HAP-1 (cell line): ENCODE measurements around the gene CHMP4B.
A peak's percentile ranks its signal among the peaks of the same experiment; 100 is the strongest.
"Not testable (repeated sequence)": the region's sequence is repeated elsewhere in the genome, so short reads cannot be mapped to it uniquely, and the experiment has no call there.

Source experiments
- DNase-seq, 2 experiments: peaks; one replicate each; pipeline ENCODE4 v3.0.0-alpha.2; 2016 to 2020; ENCODE audit warnings: low spot score in 2 of 2
- H3K27me3 ChIP-seq: fragments of 250-450 bp; sonication (Bioruptor Pico); 2 replicates; pipeline ENCODE4 v1.5.1; 2020; ENCODE audit warnings: low read depth, mild to moderate bottlenecking, moderate library complexity
- H3K36me3 ChIP-seq: fragments of 250-450 bp; sonication (Bioruptor Pico); replicated peaks from 2 replicates; pipeline ENCODE4 v1.5.1; 2020; ENCODE audit warnings: mild to moderate bottlenecking
- H3K4me1 ChIP-seq: fragments of 250-450 bp; sonication (Bioruptor Pico); 2 replicates; pipeline ENCODE4 v1.5.1; 2020; ENCODE audit warnings: mild to moderate bottlenecking
- H3K4me3 ChIP-seq: fragments of 250-450 bp; sonication (Bioruptor Pico); 2 replicates; pipeline ENCODE4 v1.5.1; 2020; ENCODE audit warnings: mild to moderate bottlenecking, moderate library complexity
- H3K9me3 ChIP-seq: fragments of 250-450 bp; sonication (Bioruptor Pico); 2 replicates; pipeline ENCODE4 v1.5.1; 2020; ENCODE audit warnings: mild to moderate bottlenecking, moderate library complexity
- in situ Hi-C: fragments of 300-500 bp; cut with MboI; formaldehyde crosslinking; loops from 3 replicates; pipeline ENCODE4 v1.14.3; 2020; ENCODE audit warnings: low sequenced_read_pairs, inconsistent platforms, mixed read lengths

Gene CHMP4B

DNA sequence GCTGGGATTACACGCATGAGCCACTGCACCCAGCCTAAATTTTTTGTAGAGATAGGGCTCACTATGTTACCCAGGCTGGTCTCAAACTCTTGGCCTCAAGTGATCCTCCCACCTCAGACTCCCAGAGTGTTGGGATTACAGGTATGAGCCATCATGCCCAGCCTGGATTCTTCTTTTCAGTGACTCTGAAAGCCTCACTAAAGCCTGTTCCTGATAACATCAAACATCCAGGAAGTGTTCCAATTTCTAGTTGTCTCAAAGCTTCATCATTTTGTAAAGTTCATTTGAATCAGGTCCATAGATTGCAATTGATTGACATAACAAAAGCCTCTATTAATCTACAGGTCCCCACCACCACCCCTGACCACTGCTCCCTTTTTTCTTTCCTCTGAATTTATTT is 29.2 kb upstream of the CHMP4B start:
- H3K4me1 ChIP-seq: no peaks in the 10 kb centered on the region
- in situ Hi-C loops: no loop called here

GRCh38 chr20:33783256-33783655 is 27.9 kb upstream of the CHMP4B start:
- Histone ChIP-seq H3K4me1 (no peaks in the 10 kb centered on the region), H3K9me3 (no peaks in the 10 kb centered on the region)

More for the DNA sequence above, 29.2 kb upstream of the CHMP4B start:
- Histone ChIP-seq H3K36me3 (no peaks in the 10 kb centered on the region), H3K27me3 (no peaks in the 10 kb centered on the region), H3K9me3 (no peaks in the 10 kb centered on the region), H3K4me3 (no peak overlapping the region)
- no peak for DNase-seq

DNA sequence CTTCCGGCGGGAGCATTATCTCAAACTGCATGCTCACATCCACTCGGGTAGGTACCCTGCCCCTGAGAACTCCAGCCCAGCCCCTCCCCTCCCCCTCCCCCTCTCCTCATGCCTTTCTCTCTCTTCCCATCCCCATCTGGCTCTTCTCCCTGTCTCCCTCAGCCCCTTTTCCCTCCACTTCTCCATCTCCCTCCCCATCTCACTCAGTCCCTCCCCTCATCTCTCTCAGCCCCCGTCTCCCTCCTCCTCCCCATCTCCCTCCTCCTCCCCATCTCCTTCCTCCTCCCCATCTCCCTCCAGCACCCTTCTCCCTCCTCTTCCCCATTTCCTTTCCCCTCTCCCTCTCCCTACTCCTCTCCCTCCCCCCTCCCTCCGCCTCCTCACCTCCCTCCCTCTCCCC is 27.3 kb upstream of the CHMP4B start:
- DNase-seq: no peak
- in situ Hi-C loops: no loop called here
- H3K27me3 ChIP-seq: no peaks in the 10 kb centered on the region
- no peaks in the 10 kb centered on the region for H3K4me1 ChIP-seq
- no peaks in the 10 kb centered on the region for H3K9me3 ChIP-seq
- H3K4me3 ChIP-seq: no peak overlapping the region
- H3K36me3 ChIP-seq: no peaks in the 10 kb centered on the region

More at GRCh38 chr20:33783256-33783655, 27.9 kb upstream of the CHMP4B start:
- Histone ChIP-seq H3K36me3 (no peaks in the 10 kb centered on the region), H3K4me3 (no peak overlapping the region), H3K27me3 (no peaks in the 10 kb centered on the region)
- DNase-seq: no peak
- in situ Hi-C loops: no loop called here

DNA sequence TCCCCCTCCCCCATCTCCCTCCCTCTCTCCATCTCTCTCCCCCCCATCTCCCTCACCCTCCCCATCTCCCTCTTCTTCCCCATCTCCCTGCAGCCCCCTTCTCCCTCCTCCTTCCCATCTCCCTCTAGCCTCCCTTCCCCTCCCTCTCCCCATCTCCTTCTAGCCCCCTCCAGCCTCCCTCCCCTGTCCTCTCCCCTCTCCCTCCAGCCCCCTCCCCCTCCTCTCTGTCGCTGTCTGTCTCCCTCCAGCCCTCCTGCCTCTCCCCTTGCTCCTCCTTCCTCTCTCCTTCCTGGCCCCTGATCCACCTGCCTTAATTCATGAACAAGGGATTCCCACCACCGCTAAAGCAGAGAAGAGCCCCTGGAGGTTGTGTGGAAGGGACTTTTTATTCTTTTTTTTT is 26.9 kb upstream of the CHMP4B start:
- Histone ChIP-seq H3K27me3 (no peaks in the 10 kb centered on the region), H3K9me3 (no peaks in the 10 kb centered on the region), H3K4me3 (no peak overlapping the region), H3K4me1 (no peaks in the 10 kb centered on the region), H3K36me3 (no peaks in the 10 kb centered on the region)
- in situ Hi-C loops: no loop called here
- no peak for DNase-seq

- DNase-seq: no peak
- Histone ChIP-seq H3K9me3 (no peaks in the 10 kb centered on the region), H3K36me3 (no peaks in the 10 kb centered on the region), H3K27me3 (no peaks in the 10 kb centered on the region), H3K4me1 (no peaks in the 10 kb centered on the region), H3K4me3 (no peak overlapping the region)
- in situ Hi-C loops: no loop called here
Measured at GRCh38 chr20:33785503-33785902, 25.6 kb upstream of the CHMP4B start.

- no peaks in the 10 kb centered on the region for H3K27me3 ChIP-seq
- no peaks in the 10 kb centered on the region for H3K4me1 ChIP-seq
- H3K4me3 ChIP-seq: no peak overlapping the region
- H3K9me3 ChIP-seq: no peaks in the 10 kb centered on the region
- in situ Hi-C loops: no loop called here
- no peaks in the 10 kb centered on the region for H3K36me3 ChIP-seq
- no peak for DNase-seq
Measured at GRCh38 chr20:33787253-33787891, 23.8 kb upstream of the CHMP4B start.

- DNase-seq: no peak
- no peak overlapping the region for H3K4me3 ChIP-seq
- no peaks in the 10 kb centered on the region for H3K27me3 ChIP-seq
- no peaks in the 10 kb centered on the region for H3K4me1 ChIP-seq
- no peaks in the 10 kb centered on the region for H3K36me3 ChIP-seq
- in situ Hi-C loops: no loop called here
- no peaks in the 10 kb centered on the region for H3K9me3 ChIP-seq
Measured at GRCh38 chr20:33788351-33789049, 22.6 kb upstream of the CHMP4B start.

GRCh38 chr20:33789109-33789857 is 21.9 kb upstream of the CHMP4B start:
- no peak for DNase-seq
- H3K36me3 ChIP-seq: no peaks in the 10 kb centered on the region
- no peaks in the 10 kb centered on the region for H3K4me1 ChIP-seq
- H3K9me3 ChIP-seq: no peaks in the 10 kb centered on the region
- no peak overlapping the region for H3K4me3 ChIP-seq
- in situ Hi-C loops: no loop called here
- H3K27me3 ChIP-seq: no peaks in the 10 kb centered on the region

GRCh38 chr20:33789858-33790182 is 21.3 kb upstream of the CHMP4B start:
- Histone ChIP-seq H3K4me3 (no peak overlapping the region), H3K9me3 (no peaks in the 10 kb centered on the region), H3K27me3 (no peaks in the 10 kb centered on the region), H3K36me3 (no peaks in the 10 kb centered on the region), H3K4me1 (no peaks in the 10 kb centered on the region)
- in situ Hi-C loops: no loop called here
- DNase-seq: no peak

DNA sequence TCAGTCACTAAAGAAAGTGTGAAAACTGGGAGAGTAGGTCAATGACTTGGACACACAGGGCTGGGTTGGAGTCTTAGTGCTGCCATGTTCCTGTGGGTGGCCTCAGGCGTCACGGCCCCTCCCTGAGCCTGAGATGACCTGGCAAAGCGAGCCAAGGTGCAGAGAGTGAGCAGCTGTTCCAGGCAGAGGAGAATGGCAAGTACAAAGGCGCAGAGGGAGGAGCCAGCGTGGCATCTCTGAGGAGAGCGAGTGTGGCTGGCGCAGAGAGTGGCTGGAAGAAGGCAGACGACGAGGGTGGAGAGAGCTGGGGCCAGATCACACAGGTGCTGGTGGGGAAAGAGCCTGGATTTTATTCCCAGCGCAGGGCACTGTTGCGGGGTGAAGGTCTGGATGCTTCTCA is 20.6 kb upstream of the CHMP4B start:
- Histone ChIP-seq H3K27me3 (no peaks in the 10 kb centered on the region), H3K9me3 (no peaks in the 10 kb centered on the region), H3K4me1 (no peaks in the 10 kb centered on the region), H3K36me3 (no peaks in the 10 kb centered on the region), H3K4me3 (no peak overlapping the region)
- in situ Hi-C loops: no loop called here
- DNase-seq: no peak

GRCh38 chr20:33791021-33791420 is 20.1 kb upstream of the CHMP4B start:
- no peaks in the 10 kb centered on the region for H3K36me3 ChIP-seq
- H3K27me3 ChIP-seq: no peaks in the 10 kb centered on the region
- no peak overlapping the region for H3K4me3 ChIP-seq
- H3K9me3 ChIP-seq: no peaks in the 10 kb centered on the region
- H3K4me1 ChIP-seq: no peaks in the 10 kb centered on the region
- in situ Hi-C loops: no loop called here
- no peak for DNase-seq

GRCh38 chr20:33791540-33791939 is 19.6 kb upstream of the CHMP4B start:
- in situ Hi-C loops: no loop called here
- Histone ChIP-seq H3K36me3 (no peaks in the 10 kb centered on the region), H3K4me1 (no peaks in the 10 kb centered on the region), H3K27me3 (no peaks in the 10 kb centered on the region), H3K4me3 (no peak overlapping the region), H3K9me3 (no peaks in the 10 kb centered on the region)
- no peak for DNase-seq

DNA sequence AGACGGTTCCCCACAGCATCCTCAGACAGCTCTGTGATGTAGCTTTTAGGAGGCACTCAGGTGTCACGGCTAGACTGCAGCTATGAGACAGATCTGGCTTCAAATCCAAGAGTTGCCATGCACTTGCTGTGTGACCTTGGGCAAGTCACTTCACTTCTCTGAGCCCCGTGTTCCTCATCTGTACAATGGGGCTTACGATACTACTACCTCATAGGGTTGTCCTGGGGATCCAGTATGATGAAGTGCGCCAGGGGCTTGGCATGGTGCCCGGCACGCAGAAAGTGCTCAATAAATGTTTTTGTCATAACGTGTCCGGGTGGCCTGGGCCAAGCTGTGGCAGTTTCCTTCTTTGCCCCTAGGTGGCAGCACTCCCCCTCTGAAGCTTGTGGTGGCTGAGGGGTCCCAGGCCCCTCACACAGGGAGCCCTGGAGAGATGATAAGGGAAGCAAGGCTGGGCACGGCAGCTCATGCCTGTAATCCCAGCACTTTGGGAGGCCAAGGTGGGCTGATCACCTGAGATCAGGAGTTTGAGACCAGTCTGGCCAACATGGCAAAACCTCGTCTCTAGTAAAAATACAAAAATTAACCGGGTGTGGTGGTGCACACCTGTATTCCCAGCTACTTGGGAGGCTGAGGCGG is 19.1 kb upstream of the CHMP4B start:
- no peaks in the 10 kb centered on the region for H3K27me3 ChIP-seq
- H3K9me3 ChIP-seq: no peaks in the 10 kb centered on the region
- H3K36me3 ChIP-seq: no peaks in the 10 kb centered on the region
- peak in 1 of 2 experiments; percentile 76 for DNase-seq
- no peaks in the 10 kb centered on the region for H3K4me1 ChIP-seq
- in situ Hi-C loops: no loop called here
- no peak overlapping the region for H3K4me3 ChIP-seq

GRCh38 chr20:33792598-33792989 is 18.6 kb upstream of the CHMP4B start:
- H3K9me3 ChIP-seq, DNase-seq, in situ Hi-C loops, H3K36me3 ChIP-seq, H3K4me1 ChIP-seq, H3K27me3 ChIP-seq, H3K4me3 ChIP-seq: not testable (repeated sequence)
